ENCODE results near the gene BBLN.
"Not testable (repeated sequence)": the region's sequence is repeated elsewhere in the genome, so short reads cannot be mapped to it uniquely, and the experiment has no call there.

BBLN gene

DNA sequence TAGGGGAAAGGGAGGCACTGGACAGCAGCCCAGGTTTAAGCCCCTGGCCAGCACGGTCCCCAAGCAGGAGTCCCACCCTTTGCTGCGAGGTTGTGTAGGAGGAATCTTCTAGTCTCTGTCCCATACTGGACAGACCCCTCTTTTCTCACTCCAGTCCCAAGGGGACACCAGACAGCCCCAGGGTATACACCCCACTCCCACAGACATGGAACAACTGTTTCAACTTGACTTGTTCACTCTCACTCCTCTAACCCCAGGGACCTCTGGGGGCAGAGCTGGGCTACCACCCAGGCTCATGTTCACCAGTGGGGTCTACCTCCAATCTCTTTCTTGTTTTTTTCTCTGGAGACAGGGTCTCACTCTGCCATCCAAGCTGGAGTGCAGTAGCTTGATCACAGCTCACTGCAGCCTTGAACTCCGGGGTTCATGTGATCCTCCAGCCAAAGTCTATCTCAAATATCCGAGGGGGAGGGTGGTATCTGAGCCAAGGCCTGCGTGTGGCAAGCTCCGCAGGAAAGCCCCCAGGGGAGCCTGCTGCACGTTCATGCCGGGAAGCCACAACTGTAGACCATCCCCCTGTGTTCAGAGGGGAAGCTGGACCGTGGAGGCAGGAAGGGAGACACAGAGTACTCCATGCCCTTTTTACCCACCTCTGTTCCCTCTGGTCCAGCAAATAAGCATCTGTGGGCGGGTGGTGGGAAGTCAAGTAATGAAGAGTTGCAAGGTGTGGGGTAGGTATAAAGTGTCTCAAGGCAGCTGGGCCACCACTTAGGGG is 34.3 kb upstream of the BBLN start:
- no peaks in the 10 kb centered on the region for H3K27me3 ChIP-seq (ENCODE audit: control insufficient read depth in 1 of 2, insufficient read depth in 2 of 2, low read length in 2 of 2)
- H3K27ac ChIP-seq (ENCODE audit: low read depth, low read length), result no peak overlapping the region
- peaks cover 14 to 33% of the 10 kb centered on the region in 2 donors for H3K36me3 ChIP-seq (ENCODE audit: control insufficient read depth in 1 of 2, insufficient read depth in 2 of 2, low read length in 2 of 2)
- H3K4me3 ChIP-seq (ENCODE audit: low read depth in 1 of 2, low read length in 2 of 2), result peak overlapping the region; percentile 28 to 37
- no peaks in the 10 kb centered on the region for H3K9me3 ChIP-seq (ENCODE audit: control insufficient read depth in 1 of 2, low read length in 2 of 2)
- H3K9ac ChIP-seq (ENCODE audit: low read depth in 1 of 2, low read length in 2 of 2), result peak overlapping the region; percentile 9 to 36
- H3K4me1 ChIP-seq (ENCODE audit: control insufficient read depth in 1 of 2, insufficient read depth in 2 of 2, low read length in 2 of 2), result peaks cover 23 to 25% of the 10 kb centered on the region in 2 donors

DNA sequence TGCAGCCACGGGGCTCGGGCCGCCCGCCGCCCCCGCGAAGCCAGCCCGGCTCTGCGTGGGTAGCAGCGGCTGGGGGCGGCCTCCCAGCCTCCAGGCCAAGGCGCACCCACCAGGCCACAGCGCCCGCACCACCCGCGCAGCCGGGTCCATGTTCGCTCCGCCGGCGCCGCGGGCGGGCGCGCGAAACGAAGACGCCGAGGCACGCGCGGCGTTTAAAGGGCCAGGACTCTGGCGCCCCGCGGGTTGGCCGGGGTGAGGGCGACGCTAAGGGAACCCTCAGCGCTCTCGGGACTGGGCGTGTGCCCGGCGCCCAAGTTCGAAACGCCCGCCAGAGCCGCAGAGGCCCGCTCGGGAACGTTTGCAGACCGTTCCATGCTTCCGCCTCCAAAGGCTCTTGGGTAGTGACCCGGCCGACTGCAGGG is 32.5 kb upstream of the BBLN start, which contains the start of gene PTGES2:
Gene PTGES2 (minus strand): TSS at position 162 of the 422 bp plus-strand sequence. CDS start 12 bp downstream, at position 150.
- Histone ChIP-seq H3K9ac (ENCODE audit: low read depth in 1 of 2, low read length in 2 of 2) (peak within 1 kb of the TSS; percentile 90 to 95), H3K27ac (ENCODE audit: low read depth, low read length) (peak within 1 kb of the TSS; percentile 99), H3K36me3 (ENCODE audit: control insufficient read depth in 1 of 2, insufficient read depth in 2 of 2, low read length in 2 of 2) (peaks cover 9 to 20% of the 10 kb centered on the region in 2 donors), H3K4me1 (ENCODE audit: control insufficient read depth in 1 of 2, insufficient read depth in 2 of 2, low read length in 2 of 2) (peaks cover 23 to 25% of the 10 kb centered on the region in 2 donors), H3K9me3 (ENCODE audit: control insufficient read depth in 1 of 2, low read length in 2 of 2) (no peaks in the 10 kb centered on the region), H3K27me3 (ENCODE audit: control insufficient read depth in 1 of 2, insufficient read depth in 2 of 2, low read length in 2 of 2) (no peaks in the 10 kb centered on the region), H3K4me3 (ENCODE audit: low read depth in 1 of 2, low read length in 2 of 2) (peak within 1 kb of the TSS; percentile 94 to 95)

DNA sequence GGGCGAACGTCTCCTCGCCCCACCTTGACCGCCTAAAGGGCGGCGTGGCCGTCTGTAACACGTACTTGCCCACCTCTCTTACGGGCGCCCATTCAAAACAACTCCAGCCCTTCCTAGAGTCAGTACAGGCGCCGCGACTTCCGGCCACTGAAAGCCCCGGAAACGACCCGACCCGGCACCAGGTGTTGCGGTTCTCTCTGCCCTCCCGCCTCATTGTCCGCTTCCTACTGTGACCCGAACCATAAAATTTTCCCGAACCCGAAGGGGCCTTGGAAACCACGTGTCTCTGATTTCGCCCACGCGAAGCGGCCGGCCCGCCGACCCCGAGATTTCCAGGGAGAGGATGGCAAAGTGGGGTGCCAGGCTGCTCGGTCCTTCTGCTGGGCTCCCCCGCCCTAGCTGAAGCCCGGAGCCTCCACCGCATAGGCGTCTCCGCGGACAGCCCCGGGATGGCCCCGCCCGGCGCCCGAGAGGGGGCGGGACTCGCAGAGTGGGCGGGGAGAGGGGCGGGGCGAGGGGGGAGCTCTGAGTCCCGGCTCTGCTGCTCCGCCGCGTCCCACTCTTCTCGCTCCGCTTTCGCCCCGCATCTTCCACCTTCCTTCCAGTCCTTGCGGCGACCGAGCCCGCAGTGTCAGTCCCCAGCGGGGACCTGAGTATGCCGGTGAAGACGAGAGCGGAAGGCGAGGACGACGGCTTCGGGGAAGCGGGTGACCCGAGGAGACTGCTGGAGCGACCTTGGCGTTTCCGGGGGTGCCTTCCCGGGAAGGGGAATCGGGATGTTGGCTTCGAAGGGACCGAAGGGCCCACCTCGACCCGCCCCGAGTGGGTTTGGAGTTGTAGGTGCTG is 31.9 kb upstream of the BBLN start:
- Histone ChIP-seq H3K36me3 (ENCODE audit: control insufficient read depth in 1 of 2, insufficient read depth in 2 of 2, low read length in 2 of 2) (peaks cover 5 to 15% of the 10 kb centered on the region in 2 donors), H3K4me1 (ENCODE audit: control insufficient read depth in 1 of 2, insufficient read depth in 2 of 2, low read length in 2 of 2) (peaks cover 23 to 25% of the 10 kb centered on the region in 2 donors), H3K4me3 (ENCODE audit: low read depth in 1 of 2, low read length in 2 of 2) (peak overlapping the region; percentile 94 to 95), H3K9ac (ENCODE audit: low read depth in 1 of 2, low read length in 2 of 2) (peak overlapping the region; percentile 90 to 95), H3K9me3 (ENCODE audit: control insufficient read depth in 1 of 2, low read length in 2 of 2) (no peaks in the 10 kb centered on the region), H3K27me3 (ENCODE audit: control insufficient read depth in 1 of 2, insufficient read depth in 2 of 2, low read length in 2 of 2) (no peaks in the 10 kb centered on the region), H3K27ac (ENCODE audit: low read depth, low read length) (peak overlapping the region; percentile 99)

DNA sequence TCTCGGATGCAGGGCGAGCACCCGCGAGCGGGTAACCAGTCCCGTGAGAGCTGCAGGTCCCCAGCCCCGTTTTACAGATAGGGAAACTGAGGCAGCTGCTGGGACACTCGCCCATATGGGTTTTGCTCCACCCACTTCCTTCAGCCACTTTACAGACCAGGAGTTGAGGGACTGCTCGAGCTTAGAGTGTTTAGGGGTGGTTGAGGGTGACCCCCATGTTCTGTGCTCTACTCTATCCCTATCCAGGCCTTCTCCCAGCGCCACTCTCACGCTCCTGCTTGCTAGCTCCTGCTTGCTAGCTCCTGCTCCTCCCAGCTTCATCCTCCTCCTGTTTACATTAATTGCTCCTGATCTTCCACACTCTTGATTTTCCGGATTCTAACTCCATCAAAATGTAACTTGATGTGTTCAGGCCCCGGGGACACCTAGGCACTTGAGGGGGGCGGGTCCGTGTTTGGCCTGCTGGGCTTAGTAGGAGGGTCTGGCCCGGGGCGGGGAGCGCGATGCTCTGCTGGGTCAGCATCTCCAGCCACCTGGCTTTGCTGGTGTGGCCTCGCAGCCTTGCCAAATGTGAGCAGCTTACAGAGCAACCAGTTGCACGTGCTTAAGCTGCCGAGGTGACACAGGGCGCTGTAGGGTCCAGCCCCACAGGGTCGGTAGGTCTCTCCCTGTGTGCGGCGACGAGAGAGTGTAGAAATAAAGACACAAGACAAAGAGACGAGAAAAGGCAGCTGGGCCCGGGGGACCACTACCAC is 31.1 kb upstream of the BBLN start:
- Histone ChIP-seq H3K4me3 (ENCODE audit: low read depth in 1 of 2, low read length in 2 of 2) (peak overlapping the region; percentile 94 to 95), H3K27me3 (ENCODE audit: control insufficient read depth in 1 of 2, insufficient read depth in 2 of 2, low read length in 2 of 2) (no peaks in the 10 kb centered on the region), H3K36me3 (ENCODE audit: control insufficient read depth in 1 of 2, insufficient read depth in 2 of 2, low read length in 2 of 2) (peaks cover 5 to 8% of the 10 kb centered on the region in 2 donors), H3K27ac (ENCODE audit: low read depth, low read length) (no peak overlapping the region), H3K9ac (ENCODE audit: low read depth in 1 of 2, low read length in 2 of 2) (peak overlapping the region; percentile 90 to 95), H3K9me3 (ENCODE audit: control insufficient read depth in 1 of 2, low read length in 2 of 2) (no peaks in the 10 kb centered on the region), H3K4me1 (ENCODE audit: control insufficient read depth in 1 of 2, insufficient read depth in 2 of 2, low read length in 2 of 2) (peaks cover 23 to 25% of the 10 kb centered on the region in 2 donors)

DNA sequence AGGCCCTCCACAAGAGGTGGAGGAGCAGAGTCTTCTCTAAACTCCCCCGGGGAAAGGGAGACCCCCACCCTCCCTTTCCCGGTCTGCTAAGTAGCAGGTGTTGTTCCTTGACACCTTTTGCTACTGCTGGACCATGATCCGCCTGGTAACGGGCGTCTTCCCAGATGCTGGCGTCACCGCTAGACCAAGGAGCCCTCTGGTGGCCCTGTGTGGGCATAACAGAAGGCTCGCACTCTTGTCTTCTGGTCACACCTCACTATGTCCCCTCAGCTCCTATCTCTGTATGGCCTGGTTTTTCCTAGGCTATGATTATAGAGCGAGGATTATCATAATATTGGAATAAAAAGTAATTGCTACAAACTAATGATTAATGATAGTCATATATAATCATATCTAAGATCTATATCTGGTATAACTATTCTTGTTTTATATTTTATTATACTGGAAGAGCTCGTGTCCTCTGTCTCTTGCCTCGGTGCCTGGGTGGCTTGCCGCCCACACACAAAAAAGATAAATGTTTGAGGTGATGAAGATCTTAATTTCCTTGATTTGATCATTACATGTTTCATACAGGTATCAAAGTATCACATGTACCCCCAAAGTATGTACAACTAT is 30.0 kb upstream of the BBLN start:
- H3K9ac ChIP-seq (ENCODE audit: low read depth in 1 of 2, low read length in 2 of 2); H3K36me3 ChIP-seq (ENCODE audit: control insufficient read depth in 1 of 2, insufficient read depth in 2 of 2, low read length in 2 of 2); H3K27ac ChIP-seq (ENCODE audit: low read depth, low read length); H3K4me3 ChIP-seq (ENCODE audit: low read depth in 1 of 2, low read length in 2 of 2); H3K9me3 ChIP-seq (ENCODE audit: control insufficient read depth in 1 of 2, low read length in 2 of 2); H3K27me3 ChIP-seq (ENCODE audit: control insufficient read depth in 1 of 2, insufficient read depth in 2 of 2, low read length in 2 of 2): not testable (repeated sequence)
- H3K4me1 ChIP-seq (ENCODE audit: control insufficient read depth in 1 of 2, insufficient read depth in 2 of 2, low read length in 2 of 2), result peaks cover 18 to 24% of the 10 kb centered on the region in 2 donors

DNA sequence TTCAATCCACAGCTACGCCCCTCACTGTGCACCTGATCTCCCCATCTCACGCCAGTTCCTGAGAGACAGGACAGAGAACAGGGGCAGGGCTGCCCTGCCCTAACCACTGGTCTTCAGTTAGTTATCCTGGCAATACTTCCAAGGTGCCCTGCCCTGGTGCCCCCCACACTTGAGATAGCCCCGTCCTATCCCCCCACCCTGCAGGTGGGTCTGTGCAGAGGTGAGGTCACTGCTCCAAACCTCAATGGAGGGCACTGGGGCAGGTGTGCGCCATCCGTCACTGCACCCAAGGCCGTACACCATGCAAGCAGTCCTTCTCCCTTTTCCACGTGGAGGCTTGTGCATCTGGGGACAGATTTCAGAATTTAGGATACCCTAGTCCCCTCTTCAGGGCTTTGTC is 29.4 kb upstream of the BBLN start:
- H3K27ac ChIP-seq (ENCODE audit: low read depth, low read length); H3K36me3 ChIP-seq (ENCODE audit: control insufficient read depth in 1 of 2, insufficient read depth in 2 of 2, low read length in 2 of 2); H3K27me3 ChIP-seq (ENCODE audit: control insufficient read depth in 1 of 2, insufficient read depth in 2 of 2, low read length in 2 of 2): not testable (repeated sequence)

DNA sequence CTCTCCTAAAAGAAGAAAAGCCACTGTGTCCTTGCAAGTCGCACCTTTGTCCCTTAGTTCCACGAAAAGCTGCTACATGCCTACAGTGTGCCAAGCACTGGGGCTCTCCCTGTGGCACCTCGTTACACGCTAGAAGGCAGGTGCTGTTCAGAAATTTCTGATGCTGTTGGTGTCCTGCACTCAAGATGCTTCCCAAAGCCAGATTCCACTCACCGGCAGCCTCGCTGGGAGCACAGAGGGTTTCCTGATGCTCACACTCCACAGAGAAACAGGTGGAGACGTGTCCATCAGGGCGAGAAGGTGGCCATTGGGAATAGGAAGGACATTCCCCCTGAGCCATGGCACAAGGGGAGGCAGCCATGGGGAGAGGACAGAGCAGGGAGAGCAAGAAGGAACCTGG is 28.7 kb upstream of the BBLN start:
- H3K4me1 ChIP-seq (ENCODE audit: control insufficient read depth in 1 of 2, insufficient read depth in 2 of 2, low read length in 2 of 2), result peaks cover 7 to 12% of the 10 kb centered on the region in 2 donors
- not testable (repeated sequence) for H3K9ac ChIP-seq (ENCODE audit: low read depth in 1 of 2, low read length in 2 of 2); H3K27me3 ChIP-seq (ENCODE audit: control insufficient read depth in 1 of 2, insufficient read depth in 2 of 2, low read length in 2 of 2); H3K27ac ChIP-seq (ENCODE audit: low read depth, low read length); H3K9me3 ChIP-seq (ENCODE audit: control insufficient read depth in 1 of 2, low read length in 2 of 2); H3K36me3 ChIP-seq (ENCODE audit: control insufficient read depth in 1 of 2, insufficient read depth in 2 of 2, low read length in 2 of 2); H3K4me3 ChIP-seq (ENCODE audit: low read depth in 1 of 2, low read length in 2 of 2)

More for the DNA sequence above, 29.4 kb upstream of the BBLN start:
- H3K4me1 ChIP-seq (ENCODE audit: control insufficient read depth in 1 of 2, insufficient read depth in 2 of 2, low read length in 2 of 2), result peaks cover 13 to 19% of the 10 kb centered on the region in 2 donors
- not testable (repeated sequence) for H3K9ac ChIP-seq (ENCODE audit: low read depth in 1 of 2, low read length in 2 of 2); H3K9me3 ChIP-seq (ENCODE audit: control insufficient read depth in 1 of 2, low read length in 2 of 2); H3K4me3 ChIP-seq (ENCODE audit: low read depth in 1 of 2, low read length in 2 of 2)

DNA sequence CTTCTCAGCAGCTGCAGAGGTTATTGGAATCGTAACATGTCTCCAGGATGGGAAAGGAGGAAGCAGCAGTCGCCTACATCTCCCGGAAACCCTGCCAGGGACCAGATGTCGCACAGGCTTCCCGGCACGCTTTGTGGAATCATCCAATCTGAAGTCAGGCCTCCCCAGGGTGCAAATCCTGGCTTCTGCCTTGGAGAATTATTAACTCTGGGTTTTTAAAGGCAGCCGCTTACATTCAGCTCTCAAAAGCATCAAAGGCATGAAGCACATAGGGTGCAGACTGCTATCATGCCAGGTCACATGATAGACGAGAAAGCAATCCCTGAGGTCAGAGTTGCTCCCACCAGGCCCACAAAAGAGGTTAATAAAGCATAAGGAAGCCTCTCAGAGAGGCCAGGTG is 27.9 kb upstream of the BBLN start:
- H3K27me3 ChIP-seq (ENCODE audit: control insufficient read depth in 1 of 2, insufficient read depth in 2 of 2, low read length in 2 of 2); H3K4me1 ChIP-seq (ENCODE audit: control insufficient read depth in 1 of 2, insufficient read depth in 2 of 2, low read length in 2 of 2); H3K4me3 ChIP-seq (ENCODE audit: low read depth in 1 of 2, low read length in 2 of 2); H3K9ac ChIP-seq (ENCODE audit: low read depth in 1 of 2, low read length in 2 of 2); H3K9me3 ChIP-seq (ENCODE audit: control insufficient read depth in 1 of 2, low read length in 2 of 2); H3K36me3 ChIP-seq (ENCODE audit: control insufficient read depth in 1 of 2, insufficient read depth in 2 of 2, low read length in 2 of 2); H3K27ac ChIP-seq (ENCODE audit: low read depth, low read length): not testable (repeated sequence)

DNA sequence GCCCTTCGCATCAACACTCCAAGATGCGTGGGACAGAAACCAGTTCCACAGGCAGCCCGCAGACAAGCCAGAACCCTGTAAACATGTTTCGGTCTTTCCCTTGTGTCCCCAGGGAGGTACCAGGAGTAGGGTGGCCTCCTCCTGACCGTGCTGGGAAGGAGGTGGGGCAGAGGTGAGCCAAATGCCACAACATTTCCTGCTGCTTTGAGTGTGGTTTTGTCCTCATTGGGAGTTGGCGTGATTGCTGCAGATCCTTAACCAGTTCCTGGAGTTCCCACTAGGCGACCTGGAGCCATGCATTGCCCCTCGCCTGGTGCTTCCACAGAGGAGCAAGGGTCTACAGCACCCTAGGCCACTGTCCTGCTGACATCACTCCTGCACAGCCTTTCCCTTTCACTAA is 24.5 kb upstream of the BBLN start:
- not testable (repeated sequence) for H3K27me3 ChIP-seq (ENCODE audit: control insufficient read depth in 1 of 2, insufficient read depth in 2 of 2, low read length in 2 of 2); H3K4me1 ChIP-seq (ENCODE audit: control insufficient read depth in 1 of 2, insufficient read depth in 2 of 2, low read length in 2 of 2); H3K36me3 ChIP-seq (ENCODE audit: control insufficient read depth in 1 of 2, insufficient read depth in 2 of 2, low read length in 2 of 2); H3K4me3 ChIP-seq (ENCODE audit: low read depth in 1 of 2, low read length in 2 of 2); H3K9ac ChIP-seq (ENCODE audit: low read depth in 1 of 2, low read length in 2 of 2); H3K27ac ChIP-seq (ENCODE audit: low read depth, low read length); H3K9me3 ChIP-seq (ENCODE audit: control insufficient read depth in 1 of 2, low read length in 2 of 2)
